Karpas-422 (cell line): ENCODE results near the gene RNF121. TPM values are rescaled to one million over a fixed set of nuclear protein-coding genes. Genes with fewer than 3 reads are reported as not detected.

Source experiments
- DNase-seq: peaks from one replicate; pipeline ENCODE4 v3.0.0-alpha.2; 2015
- H2AFZ ChIP-seq: fragments of 200-600 bp; sonication (generic); 2 replicates; pipeline ENCODE4 v1.6.1; 2014; ENCODE audit warnings: antibody characterized with exemption, low read length, mixed read lengths
- H3K27ac ChIP-seq: fragments of 200-600 bp; sonication (generic); 2 replicates; pipeline ENCODE4 v1.5.1; 2014; ENCODE audit warnings: mild to moderate bottlenecking, low read length, moderate library complexity
- H3K27me3 ChIP-seq: fragments of 200-600 bp; sonication (generic); 2 replicates; pipeline ENCODE4 v1.6.1; 2014; ENCODE audit warnings: low read length, mixed read lengths
- H3K36me3 ChIP-seq: fragments of 200-600 bp; sonication (generic); 2 replicates; pipeline ENCODE4 v1.6.1; 2014; ENCODE audit warnings: low read length, mixed read lengths; ENCODE audit not compliant: insufficient read depth
- H3K4me1 ChIP-seq: fragments of 200-600 bp; sonication (generic); 2 replicates; pipeline ENCODE4 v1.6.1; 2014; ENCODE audit warnings: mild to moderate bottlenecking, low read length, mixed read lengths
- H3K4me2 ChIP-seq: fragments of 200-600 bp; sonication (generic); 2 replicates; pipeline ENCODE4 v1.6.1; 2014; ENCODE audit warnings: low read length, low read depth, mild to moderate bottlenecking; ENCODE audit not compliant: poor library complexity, severe bottlenecking
- H3K4me3 ChIP-seq: fragments of 200-600 bp; sonication (generic); 2 replicates; pipeline ENCODE4 v1.5.1; 2014; ENCODE audit warnings: mild to moderate bottlenecking, antibody characterized with exemption, low read length, mixed read lengths
- H3K79me2 ChIP-seq: fragments of 200-600 bp; sonication (generic); 2 replicates; pipeline ENCODE4 v1.6.1; 2014; ENCODE audit warnings: mild to moderate bottlenecking, low read length, mixed read lengths
- H3K9ac ChIP-seq: fragments of 200-600 bp; sonication (generic); 2 replicates; pipeline ENCODE4 v1.6.0; 2014; ENCODE audit warnings: low read length
- H3K9me2 ChIP-seq: fragments of 200-600 bp; sonication (generic), shearing (Covaris generic); replicated peaks from 2 replicates; pipeline ENCODE4 v1.6.0; 2014; ENCODE audit warnings: mild to moderate bottlenecking, low read length, moderate library complexity; ENCODE audit not compliant: insufficient read depth
- H3K9me3 ChIP-seq: fragments of 300-700, 200-600 bp; sonication (generic); 2 replicates; pipeline ENCODE4 v1.6.1; 2014; ENCODE audit warnings: low read length, mixed read lengths
- H4K20me1 ChIP-seq: fragments of 200-600 bp; sonication (generic); 2 replicates; pipeline ENCODE4 v1.6.1; 2014; ENCODE audit warnings: mild to moderate bottlenecking, antibody characterized with exemption, low read length, low read depth; ENCODE audit not compliant: insufficient read depth
- total RNA-seq: library from RNA; depleted of rRNA; stranded (reverse); fragments of >200 nt; shearing (Covaris generic); gene quantifications from 2 replicates; pipeline ENCODE4 v1.2.3, GENCODE V29; 2014; ENCODE audit warnings: low replicate concordance

Gene RNF121
- total RNA-seq, 1 experiment from 2014 or later = 12.0 TPM

GRCh38 chr11:71987521-71987920 lies 58.7 kb downstream of the RNF121 start:
- no peaks in the 10 kb centered on the region for H3K9me3 ChIP-seq
- no peak overlapping the region for H3K27ac ChIP-seq
- H3K27me3 ChIP-seq = no peaks in the 10 kb centered on the region
- H3K36me3 ChIP-seq = no peaks in the 10 kb centered on the region
- peaks cover 15% of the 10 kb centered on the region for H3K4me1 ChIP-seq
- peaks cover under 1% of the 10 kb centered on the region; the same call in 1 of the 2 replicates for H3K79me2 ChIP-seq
- no peak for DNase-seq
- no peak overlapping the region for H2AFZ ChIP-seq
- H4K20me1 ChIP-seq = no peaks in the 10 kb centered on the region; the same call in 1 of the 2 replicates
- H3K9ac ChIP-seq = no peak overlapping the region
- no peak overlapping the region for H3K4me3 ChIP-seq
- no peaks in the 10 kb centered on the region for H3K9me2 ChIP-seq
- H3K4me2 ChIP-seq = no peak overlapping the region

- Histone ChIP-seq H3K4me3 (no peak overlapping the region), H2AFZ (no peak overlapping the region), H3K36me3 (no peaks in the 10 kb centered on the region), H3K9me2 (no peaks in the 10 kb centered on the region), H3K9me3 (no peaks in the 10 kb centered on the region), H3K27me3 (no peaks in the 10 kb centered on the region), H4K20me1 (no peaks in the 10 kb centered on the region; the same call in 1 of the 2 replicates), H3K9ac (no peak overlapping the region), H3K4me2 (no peak overlapping the region), H3K4me1 (peaks cover 15% of the 10 kb centered on the region), H3K79me2 (no peaks in the 10 kb centered on the region), H3K27ac (no peak overlapping the region)
- DNase-seq = no peak
These were observed 59.2 kb downstream of the RNF121 start for GRCh38 chr11:71988050-71988449.

- Histone ChIP-seq H3K79me2 (no peaks in the 10 kb centered on the region), H3K4me1 (peaks cover 31% of the 10 kb centered on the region), H3K9ac (no peak overlapping the region), H4K20me1 (no peaks in the 10 kb centered on the region; the same call in 1 of the 2 replicates), H3K4me2 (no peak overlapping the region), H3K27ac (no peak overlapping the region), H3K4me3 (no peak overlapping the region), H3K36me3 (no peaks in the 10 kb centered on the region), H3K9me2 (no peaks in the 10 kb centered on the region), H3K9me3 (no peaks in the 10 kb centered on the region), H3K27me3 (no peaks in the 10 kb centered on the region), H2AFZ (no peak overlapping the region)
- no peak for DNase-seq
These were observed 61.9 kb downstream of the RNF121 start for GRCh38 chr11:71990701-71991100.

- Histone ChIP-seq H4K20me1 (no peaks in the 10 kb centered on the region), H3K4me1 (peaks cover 27% of the 10 kb centered on the region), H3K4me2 (no peak overlapping the region), H3K9ac (no peak overlapping the region), H3K9me3 (no peaks in the 10 kb centered on the region), H3K9me2 (no peaks in the 10 kb centered on the region), H3K27me3 (no peaks in the 10 kb centered on the region), H3K4me3 (no peak overlapping the region), H3K36me3 (no peaks in the 10 kb centered on the region), H3K27ac (no peak overlapping the region), H3K79me2 (no peaks in the 10 kb centered on the region), H2AFZ (no peak overlapping the region)
- no peak for DNase-seq
These were observed 62.6 kb downstream of the RNF121 start for GRCh38 chr11:71991494-71991893.

- no peaks in the 10 kb centered on the region for H4K20me1 ChIP-seq
- no peak overlapping the region for H3K4me2 ChIP-seq
- H3K27ac ChIP-seq = 0 out of 2 replicates have a peak overlapping the region, but pooled peaks have one; percentile 19
- H2AFZ ChIP-seq = no peak overlapping the region
- DNase-seq = no peak
- H3K27me3 ChIP-seq = no peaks in the 10 kb centered on the region
- no peaks in the 10 kb centered on the region for H3K79me2 ChIP-seq
- no peaks in the 10 kb centered on the region for H3K9me2 ChIP-seq
- no peaks in the 10 kb centered on the region for H3K36me3 ChIP-seq
- H3K4me1 ChIP-seq = peaks cover 27% of the 10 kb centered on the region
- no peak overlapping the region for H3K4me3 ChIP-seq
- no peak overlapping the region for H3K9ac ChIP-seq
- H3K9me3 ChIP-seq = no peaks in the 10 kb centered on the region
These were observed 63.4 kb downstream of the RNF121 start for GRCh38 chr11:71992136-71992730.

GRCh38 chr11:71994786-71995185 lies 65.9 kb downstream of the RNF121 start:
- Histone ChIP-seq H3K79me2 (no peaks in the 10 kb centered on the region), H4K20me1 (no peaks in the 10 kb centered on the region), H3K4me1 (peaks cover 33% of the 10 kb centered on the region), H3K9me2 (no peaks in the 10 kb centered on the region), H3K27me3 (no peaks in the 10 kb centered on the region), H2AFZ (no peak overlapping the region), H3K27ac (no peak overlapping the region), H3K9ac (no peak overlapping the region), H3K36me3 (no peaks in the 10 kb centered on the region), H3K4me3 (no peak overlapping the region), H3K4me2 (no peak overlapping the region), H3K9me3 (no peaks in the 10 kb centered on the region)
- DNase-seq = no peak

- Histone ChIP-seq H3K27me3 (no peaks in the 10 kb centered on the region), H3K9me2 (no peaks in the 10 kb centered on the region), H3K9me3 (no peaks in the 10 kb centered on the region), H3K9ac (no peak overlapping the region), H3K4me1 (peaks cover 33% of the 10 kb centered on the region), H2AFZ (no peak overlapping the region), H3K36me3 (no peaks in the 10 kb centered on the region), H3K4me3 (no peak overlapping the region), H4K20me1 (no peaks in the 10 kb centered on the region), H3K79me2 (no peaks in the 10 kb centered on the region), H3K27ac (no peak overlapping the region), H3K4me2 (no peak overlapping the region)
- no peak for DNase-seq
These were observed 67.0 kb downstream of the RNF121 start for GRCh38 chr11:71995726-71996291.

- no peaks in the 10 kb centered on the region for H3K9me3 ChIP-seq
- no peaks in the 10 kb centered on the region for H3K27me3 ChIP-seq
- no peak overlapping the region for H3K27ac ChIP-seq
- no peaks in the 10 kb centered on the region for H3K9me2 ChIP-seq
- H3K36me3 ChIP-seq = no peaks in the 10 kb centered on the region
- peaks cover 29% of the 10 kb centered on the region for H3K4me1 ChIP-seq
- H3K4me2 ChIP-seq = no peak overlapping the region
- no peak overlapping the region for H3K9ac ChIP-seq
- H4K20me1 ChIP-seq = no peaks in the 10 kb centered on the region
- DNase-seq = no peak
- no peak overlapping the region for H2AFZ ChIP-seq
- no peaks in the 10 kb centered on the region for H3K79me2 ChIP-seq
- H3K4me3 ChIP-seq = no peak overlapping the region
These were observed 67.7 kb downstream of the RNF121 start for GRCh38 chr11:71996517-71996916.
